ENCODE measurements around the gene ENTPD8. TPM values are rescaled to one million over a fixed set of nuclear protein-coding genes. Genes with fewer than 3 reads are reported as not detected.

Gene ENTPD8
- total RNA-seq, 3 donors from 2014 or later = 36.7 to 127 (median 74.8) TPM

GRCh38 chr9:137416006-137416562 lies 25.1 kb downstream of the ENTPD8 start:
- no peaks in the 10 kb centered on the region for H3K36me3 ChIP-seq (ENCODE audit: low read depth)
- no peaks in the 10 kb centered on the region for H3K9me3 ChIP-seq
- H3K4me1 ChIP-seq (ENCODE audit: low read depth) = peaks cover 32% of the 10 kb centered on the region
- DNase-seq (peak in 1 of 3 donors; percentile 50), ATAC-seq (no peak)
- no peak for TF ChIP-seq CTCF (IDR thresholded peaks at IDR 0.05)
- intact Hi-C loops (cut with DNase I, micrococcal nuclease) = no loop called here
- no peak overlapping the region for H3K4me3 ChIP-seq

- Histone ChIP-seq H3K4me1 (ENCODE audit: low read depth) (peaks cover 31% of the 10 kb centered on the region), H3K4me3 (no peak overlapping the region), H3K9me3 (no peaks in the 10 kb centered on the region), H3K36me3 (ENCODE audit: low read depth) (no peaks in the 10 kb centered on the region)
- DNase-seq (peak in 2 of 3 donors; percentile 20 to 42), ATAC-seq (no peak)
- no peak for TF ChIP-seq CTCF (IDR thresholded peaks at IDR 0.05)
- intact Hi-C loops (cut with DNase I, micrococcal nuclease) = no loop called here
Measured at GRCh38 chr9:137415451-137415850, 25.7 kb downstream of the ENTPD8 start.

- ATAC-seq (peak; percentile 14), DNase-seq (peak in 1 of 3 donors; percentile 50)
- Histone ChIP-seq H3K9me3 (no peaks in the 10 kb centered on the region), H3K4me1 (ENCODE audit: low read depth) (peaks cover 32% of the 10 kb centered on the region), H3K4me3 (no peak overlapping the region), H3K36me3 (ENCODE audit: low read depth) (no peaks in the 10 kb centered on the region)
- TF ChIP-seq CTCF (IDR thresholded peaks at IDR 0.05) = no peak
- intact Hi-C loops (cut with DNase I, micrococcal nuclease) = no loop called here
Measured at GRCh38 chr9:137412431-137412830, 28.7 kb downstream of the ENTPD8 start.

GRCh38 chr9:137411645-137412380 lies 29.3 kb downstream of the ENTPD8 start:
- H3K36me3 ChIP-seq (ENCODE audit: low read depth) = no peaks in the 10 kb centered on the region
- ATAC-seq = no peak
- no peaks in the 10 kb centered on the region for H3K9me3 ChIP-seq
- H3K4me1 ChIP-seq (ENCODE audit: low read depth) = peaks cover 37% of the 10 kb centered on the region
- no peak for TF ChIP-seq CTCF (IDR thresholded peaks at IDR 0.05)
- intact Hi-C loops (cut with DNase I, micrococcal nuclease) = no loop called here
- peak; percentile 63 to 83 (median 72) for DNase-seq
- no peak overlapping the region for H3K4me3 ChIP-seq

- TF ChIP-seq CTCF (IDR thresholded peaks at IDR 0.05) = no peak
- no peak for ATAC-seq
- Histone ChIP-seq H3K36me3 (ENCODE audit: low read depth) (no peaks in the 10 kb centered on the region), H3K4me3 (no peak overlapping the region), H3K4me1 (ENCODE audit: low read depth) (peaks cover 43% of the 10 kb centered on the region), H3K9me3 (no peaks in the 10 kb centered on the region)
- DNase-seq = peak in 1 of 3 donors; percentile 54
- intact Hi-C loops (cut with DNase I, micrococcal nuclease) = no loop called here
Measured at GRCh38 chr9:137411260-137411644, 29.9 kb downstream of the ENTPD8 start.
